ENCODE measurements around the gene SMG7. TPM values are rescaled to one million over a fixed set of nuclear protein-coding genes. Genes with fewer than 3 reads are reported as not detected.
A peak's percentile ranks its signal among the peaks of the same experiment; 100 is the strongest.

SMG7 gene
- total RNA-seq, 1 donor: 36.6 TPM

- Histone ChIP-seq H3K4me1 (ENCODE audit: insufficient read depth, low read length) (no peaks in the 10 kb centered on the region), H3K9me3 (ENCODE audit: low read depth, low read length) (no peaks in the 10 kb centered on the region), H3K4me3 (ENCODE audit: low read length) (no peak overlapping the region), H3K27me3 (ENCODE audit: insufficient read depth, low read length) (peaks cover 6% of the 10 kb centered on the region)
These were observed 17.9 kb upstream of the SMG7 start for GRCh38 chr1:183454377-183454776.

GRCh38 chr1:183456826-183457225 is 15.5 kb upstream of the SMG7 start:
- H3K4me1 ChIP-seq (ENCODE audit: insufficient read depth, low read length): peaks cover 18% of the 10 kb centered on the region

GRCh38 chr1:183457449-183457848 is 14.8 kb upstream of the SMG7 start:
- peaks cover 22% of the 10 kb centered on the region for H3K4me1 ChIP-seq (ENCODE audit: insufficient read depth, low read length)
- no peaks in the 10 kb centered on the region for H3K9me3 ChIP-seq (ENCODE audit: low read depth, low read length)
- H3K4me3 ChIP-seq (ENCODE audit: low read length): no peak overlapping the region
- peaks cover 6% of the 10 kb centered on the region for H3K27me3 ChIP-seq (ENCODE audit: insufficient read depth, low read length)

More at GRCh38 chr1:183456826-183457225, 15.5 kb upstream of the SMG7 start:
- no peak overlapping the region for H3K4me3 ChIP-seq (ENCODE audit: low read length)
- H3K9me3 ChIP-seq (ENCODE audit: low read depth, low read length): no peaks in the 10 kb centered on the region
- H3K27me3 ChIP-seq (ENCODE audit: insufficient read depth, low read length): peaks cover 6% of the 10 kb centered on the region

- H3K9me3 ChIP-seq (ENCODE audit: low read depth, low read length): no peaks in the 10 kb centered on the region
- peaks cover 33% of the 10 kb centered on the region for H3K4me1 ChIP-seq (ENCODE audit: insufficient read depth, low read length)
- H3K4me3 ChIP-seq (ENCODE audit: low read length): no peak overlapping the region
- H3K27me3 ChIP-seq (ENCODE audit: insufficient read depth, low read length): peaks cover 3% of the 10 kb centered on the region
These were observed 11.7 kb upstream of the SMG7 start for GRCh38 chr1:183460596-183460995.

- H3K4me3 ChIP-seq (ENCODE audit: low read length): no peak overlapping the region
- peaks cover 3% of the 10 kb centered on the region for H3K27me3 ChIP-seq (ENCODE audit: insufficient read depth, low read length)
- no peaks in the 10 kb centered on the region for H3K9me3 ChIP-seq (ENCODE audit: low read depth, low read length)
- peaks cover 33% of the 10 kb centered on the region for H3K4me1 ChIP-seq (ENCODE audit: insufficient read depth, low read length)
These were observed 10.9 kb upstream of the SMG7 start for GRCh38 chr1:183461350-183461749.

GRCh38 chr1:183463566-183463965 is 8.7 kb upstream of the SMG7 start:
- Histone ChIP-seq H3K27me3 (ENCODE audit: insufficient read depth, low read length) (no peaks in the 10 kb centered on the region), H3K4me3 (ENCODE audit: low read length) (no peak overlapping the region), H3K9me3 (ENCODE audit: low read depth, low read length) (no peaks in the 10 kb centered on the region), H3K4me1 (ENCODE audit: insufficient read depth, low read length) (peaks cover 33% of the 10 kb centered on the region)

- H3K27me3 ChIP-seq (ENCODE audit: insufficient read depth, low read length): no peaks in the 10 kb centered on the region
- H3K4me1 ChIP-seq (ENCODE audit: insufficient read depth, low read length): peaks cover 27% of the 10 kb centered on the region
- no peaks in the 10 kb centered on the region for H3K9me3 ChIP-seq (ENCODE audit: low read depth, low read length)
- H3K4me3 ChIP-seq (ENCODE audit: low read length): no peak overlapping the region
These were observed 5.5 kb upstream of the SMG7 start for GRCh38 chr1:183466781-183467180.

GRCh38 chr1:183467687-183468086 is 4.6 kb upstream of the SMG7 start:
- Histone ChIP-seq H3K4me1 (ENCODE audit: insufficient read depth, low read length) (peaks cover 20% of the 10 kb centered on the region), H3K9me3 (ENCODE audit: low read depth, low read length) (no peaks in the 10 kb centered on the region), H3K4me3 (ENCODE audit: low read length) (no peak overlapping the region), H3K27me3 (ENCODE audit: insufficient read depth, low read length) (no peaks in the 10 kb centered on the region)

- H3K27me3 ChIP-seq (ENCODE audit: insufficient read depth, low read length): no peaks in the 10 kb centered on the region
- peak overlapping the region; percentile 81 for H3K4me3 ChIP-seq (ENCODE audit: low read length)
- H3K4me1 ChIP-seq (ENCODE audit: insufficient read depth, low read length): peaks cover 32% of the 10 kb centered on the region
- no peaks in the 10 kb centered on the region for H3K9me3 ChIP-seq (ENCODE audit: low read depth, low read length)
These were observed 1.9 kb upstream of the SMG7 start for GRCh38 chr1:183470147-183470960.

- peaks cover 40% of the 10 kb centered on the region for H3K4me1 ChIP-seq (ENCODE audit: insufficient read depth, low read length)
- peak overlapping the region; percentile 81 for H3K4me3 ChIP-seq (ENCODE audit: low read length)
- H3K27me3 ChIP-seq (ENCODE audit: insufficient read depth, low read length): no peaks in the 10 kb centered on the region
- no peaks in the 10 kb centered on the region for H3K9me3 ChIP-seq (ENCODE audit: low read depth, low read length)
These were observed 1.1 kb upstream of the SMG7 start for GRCh38 chr1:183470961-183471742.

GRCh38 chr1:183471743-183472487 is 384 bp upstream of the SMG7 start:
- H3K4me1 ChIP-seq (ENCODE audit: insufficient read depth, low read length): peaks cover 43% of the 10 kb centered on the region
- no peaks in the 10 kb centered on the region for H3K27me3 ChIP-seq (ENCODE audit: insufficient read depth, low read length)
- peak overlapping the region; percentile 81 for H3K4me3 ChIP-seq (ENCODE audit: low read length)
- H3K9me3 ChIP-seq (ENCODE audit: low read depth, low read length): no peaks in the 10 kb centered on the region

- Histone ChIP-seq H3K4me3 (ENCODE audit: low read length) (peak overlapping the region; percentile 79), H3K4me1 (ENCODE audit: insufficient read depth, low read length) (peaks cover 48% of the 10 kb centered on the region), H3K9me3 (ENCODE audit: low read depth, low read length) (no peaks in the 10 kb centered on the region), H3K27me3 (ENCODE audit: insufficient read depth, low read length) (no peaks in the 10 kb centered on the region)
These were observed 878 bp downstream of the SMG7 start for GRCh38 chr1:183473217-183473536.

GRCh38 chr1:183476081-183476480 is 3.8 kb downstream of the SMG7 start:
- peaks cover 68% of the 10 kb centered on the region for H3K4me1 ChIP-seq (ENCODE audit: insufficient read depth, low read length)
- no peak overlapping the region for H3K4me3 ChIP-seq (ENCODE audit: low read length)
- no peaks in the 10 kb centered on the region for H3K9me3 ChIP-seq (ENCODE audit: low read depth, low read length)
- no peaks in the 10 kb centered on the region for H3K27me3 ChIP-seq (ENCODE audit: insufficient read depth, low read length)

GRCh38 chr1:183477986-183478781 is 5.9 kb downstream of the SMG7 start:
- H3K4me1 ChIP-seq (ENCODE audit: insufficient read depth, low read length): peaks cover 72% of the 10 kb centered on the region
- H3K27me3 ChIP-seq (ENCODE audit: insufficient read depth, low read length): no peaks in the 10 kb centered on the region
- H3K9me3 ChIP-seq (ENCODE audit: low read depth, low read length): no peaks in the 10 kb centered on the region
- no peak overlapping the region for H3K4me3 ChIP-seq (ENCODE audit: low read length)
